Fibroblast of the aortic adventitia (primary cell): ENCODE results near the gene NOL4L. TPM values are rescaled to one million over a fixed set of nuclear protein-coding genes. Genes with fewer than 3 reads are reported as not detected.

ENCODE experiments used
- DNase-seq: peaks from one replicate; pipeline ENCODE4 v3.0.0-alpha.2; 2010; ENCODE audit warnings: low read depth
- H3K4me3 ChIP-seq: 2 replicates; pipeline ENCODE4 v1.5.1; 2011; ENCODE audit warnings: low read depth, mild to moderate bottlenecking, control low read depth, low read length, moderate library complexity
- CTCF ChIP-seq: IDR thresholded peaks from 2 replicates; pipeline ENCODE4 v1.5.1; 2011; ENCODE audit warnings: mild to moderate bottlenecking, low read length, control low read depth, inconsistent platforms; ENCODE audit not compliant: insufficient read depth
- total RNA-seq: library from RNA; depleted of rRNA; stranded (reverse); fragments of >200 nt; gene quantifications from 2 replicates; pipeline ENCODE4 v1.2.3, GENCODE V29; 2012; ENCODE audit warnings: low replicate concordance

NOL4L gene
- total RNA-seq, 1 donor: 4.5 TPM

GRCh38 chr20:32397567-32398084, 187.5 kb downstream of the NOL4L start:
- no peak for TF ChIP-seq CTCF
- H3K4me3 ChIP-seq: no peak overlapping the region
- no peak for DNase-seq

DNA sequence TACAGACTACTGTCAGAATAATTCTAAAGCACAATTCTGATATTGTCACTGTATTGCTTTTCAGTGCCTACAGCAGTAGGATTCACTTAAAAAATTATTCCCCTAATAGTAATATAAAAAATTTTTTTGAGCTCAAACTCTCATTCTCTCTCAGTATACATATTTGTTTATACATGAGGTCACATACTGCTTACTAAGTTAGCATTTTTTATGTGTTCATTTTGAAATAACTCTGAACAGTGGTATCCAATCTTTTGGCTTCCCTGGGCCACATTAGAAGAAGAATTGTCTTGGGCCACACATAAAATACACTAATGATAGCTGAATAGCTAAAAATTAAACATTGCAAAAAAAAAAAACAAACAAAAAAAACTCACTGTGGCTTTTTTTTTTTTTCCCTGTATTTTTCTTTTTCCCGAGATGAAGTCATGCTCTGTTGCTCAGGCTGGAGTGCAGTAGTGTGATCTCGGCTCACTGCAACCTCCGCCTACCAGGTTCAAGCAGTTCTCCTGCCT, 188.4 kb downstream of the NOL4L start:
- no peak overlapping the region for H3K4me3 ChIP-seq
- TF ChIP-seq CTCF: no peak
- DNase-seq: no peak

- TF ChIP-seq CTCF: no peak
- DNase-seq: no peak
These were observed 190.1 kb downstream of the NOL4L start for GRCh38 chr20:32395066-32395465.

More at GRCh38 chr20:32395066-32395465, 190.1 kb downstream of the NOL4L start:
- H3K4me3 ChIP-seq: no peak overlapping the region

Other genes starting within 250 kb of the NOL4L start
- 57.4 and 85.9 TPM in 2 replicates for gene ASXL1, start 227.0 kb downstream of the NOL4L start, total RNA-seq
- under 0.01 TPM in 1 of 2 replicates, not detected in the other for gene C20orf203, start 88.6 kb upstream of the NOL4L start, total RNA-seq
- gene COMMD7, start 158.1 kb upstream of the NOL4L start, total RNA-seq: 31.5 and 49.3 TPM in 2 replicates
- 1.1 and 3.3 TPM in 2 replicates for gene DNMT3B, start 177.1 kb upstream of the NOL4L start, total RNA-seq
- gene MAPRE1, start 234.6 kb upstream of the NOL4L start, total RNA-seq: 66.0 and 95.6 TPM in 2 replicates